Measurements from ENCODE around the gene PNLDC1.

Gene PNLDC1

GRCh38 chr6:159766906-159767305, 33.2 kb upstream of the PNLDC1 start:
- H4K20me1 ChIP-seq (ENCODE audit: insufficient read depth, low read length, poor library complexity, severe bottlenecking): peaks cover 16% of the 10 kb centered on the region
- H3K27me3 ChIP-seq (ENCODE audit: insufficient read depth, low read length, poor library complexity, severe bottlenecking): no peaks in the 10 kb centered on the region
- H3K4me2 ChIP-seq (ENCODE audit: low read depth, low read length, poor library complexity, severe bottlenecking): peak overlapping the region; percentile 86
- H2AFZ ChIP-seq (ENCODE audit: low read length): no peak overlapping the region
- peak overlapping the region; percentile 19 for H3K9ac ChIP-seq (ENCODE audit: low read depth, low read length, poor library complexity, severe bottlenecking)
- no peaks in the 10 kb centered on the region for H3K9me3 ChIP-seq (ENCODE audit: insufficient read depth, low read depth, low read length)
- H3K9me2 ChIP-seq (replicated peaks; ENCODE audit: low read depth, low read length): no peaks in the 10 kb centered on the region
- peaks cover 19% of the 10 kb centered on the region for H3K4me1 ChIP-seq (ENCODE audit: insufficient read depth, low read length, poor library complexity, severe bottlenecking)
- TF ChIP-seq EZH2phosphoT487 (IDR thresholded peaks at IDR 0.05; ENCODE audit: borderline replicate concordance) (no peak), CTCF (conservative IDR thresholded peaks at IDR 0.05; ENCODE audit: low read length) (no peak)
- peaks cover 57% of the 10 kb centered on the region for H3K79me2 ChIP-seq (ENCODE audit: insufficient read depth, low read length)
- peak overlapping the region; percentile 1 for H3K4me3 ChIP-seq (ENCODE audit: low read length, poor library complexity, severe bottlenecking)
- peaks cover 51% of the 10 kb centered on the region; the same call in 1 of the 2 replicates for H3K36me3 ChIP-seq (ENCODE audit: insufficient read depth, low read length)
- no peaks in the 10 kb centered on the region for H3F3A ChIP-seq (ENCODE audit: low read depth)

- TF ChIP-seq CTCF (conservative IDR thresholded peaks at IDR 0.05; ENCODE audit: low read length) (no peak), EZH2phosphoT487 (IDR thresholded peaks at IDR 0.05; ENCODE audit: borderline replicate concordance) (no peak)
- H3K9ac ChIP-seq (ENCODE audit: low read depth, low read length, poor library complexity, severe bottlenecking): no peak overlapping the region
- no peak overlapping the region for H3K4me3 ChIP-seq (ENCODE audit: low read length, poor library complexity, severe bottlenecking)
- H2AFZ ChIP-seq (ENCODE audit: low read length): no peak overlapping the region
- H3F3A ChIP-seq (ENCODE audit: low read depth): no peaks in the 10 kb centered on the region
- peaks cover 38% of the 10 kb centered on the region for H3K79me2 ChIP-seq (ENCODE audit: insufficient read depth, low read length)
- peak overlapping the region; percentile 86 for H3K4me2 ChIP-seq (ENCODE audit: low read depth, low read length, poor library complexity, severe bottlenecking)
- H3K36me3 ChIP-seq (ENCODE audit: insufficient read depth, low read length): peaks cover 54% of the 10 kb centered on the region; the same call in 1 of the 2 replicates
- H4K20me1 ChIP-seq (ENCODE audit: insufficient read depth, low read length, poor library complexity, severe bottlenecking): peaks cover 16% of the 10 kb centered on the region
- H3K27me3 ChIP-seq (ENCODE audit: insufficient read depth, low read length, poor library complexity, severe bottlenecking): no peaks in the 10 kb centered on the region
- no peaks in the 10 kb centered on the region for H3K9me2 ChIP-seq (replicated peaks; ENCODE audit: low read depth, low read length)
- H3K9me3 ChIP-seq (ENCODE audit: insufficient read depth, low read depth, low read length): no peaks in the 10 kb centered on the region
- H3K4me1 ChIP-seq (ENCODE audit: insufficient read depth, low read length, poor library complexity, severe bottlenecking): peaks cover 11% of the 10 kb centered on the region
Measured at GRCh38 chr6:159769470-159769869, 30.6 kb upstream of the PNLDC1 start.

GRCh38 chr6:159772196-159772595, 27.9 kb upstream of the PNLDC1 start:
- Histone ChIP-seq H3F3A (ENCODE audit: low read depth) (no peaks in the 10 kb centered on the region), H3K79me2 (ENCODE audit: insufficient read depth, low read length) (peaks cover 11% of the 10 kb centered on the region; the same call in 1 of the 2 replicates), H3K4me2 (ENCODE audit: low read depth, low read length, poor library complexity, severe bottlenecking) (no peak overlapping the region), H3K9ac (ENCODE audit: low read depth, low read length, poor library complexity, severe bottlenecking) (no peak overlapping the region), H3K9me2 (replicated peaks; ENCODE audit: low read depth, low read length) (no peaks in the 10 kb centered on the region), H2AFZ (ENCODE audit: low read length) (no peak overlapping the region), H3K4me1 (ENCODE audit: insufficient read depth, low read length, poor library complexity, severe bottlenecking) (no peaks in the 10 kb centered on the region), H3K9me3 (ENCODE audit: insufficient read depth, low read depth, low read length) (no peaks in the 10 kb centered on the region), H3K36me3 (ENCODE audit: insufficient read depth, low read length) (peaks cover 66% of the 10 kb centered on the region; the same call in 1 of the 2 replicates), H4K20me1 (ENCODE audit: insufficient read depth, low read length, poor library complexity, severe bottlenecking) (peaks cover 11% of the 10 kb centered on the region), H3K27me3 (ENCODE audit: insufficient read depth, low read length, poor library complexity, severe bottlenecking) (no peaks in the 10 kb centered on the region), H3K4me3 (ENCODE audit: low read length, poor library complexity, severe bottlenecking) (no peak overlapping the region)
- TF ChIP-seq CTCF (conservative IDR thresholded peaks at IDR 0.05; ENCODE audit: low read length) (no peak), EZH2phosphoT487 (IDR thresholded peaks at IDR 0.05; ENCODE audit: borderline replicate concordance) (no peak)

Measured in Loucy (cell line).